Activated T-helper 17 cell treated with anti-CD3 and anti-CD28 coated beads, Interleukin-2, amount 50 U/mL, for 72 hours (primary cell): ENCODE measurements around the gene PACSIN2. TPM values are rescaled to one million over a fixed set of nuclear protein-coding genes. Genes with fewer than 3 reads are reported as not detected.

Source experiments
- ATAC-seq: fragments of 150-1000 bp; cut with Tn5 transposase; replicated peaks from 2 replicates; pipeline ENCODE4 v1.10.0; 2021; ENCODE audit warnings: mild to moderate bottlenecking, moderate library complexity
- H3K27ac Mint-ChIP-seq: one replicate; pipeline ENCODE4 v1.8.0; 2022; ENCODE audit warnings: mixed read lengths
- H3K27me3 Mint-ChIP-seq: one replicate; pipeline ENCODE4 v1.8.0; 2022; ENCODE audit warnings: mixed read lengths
- H3K36me3 Mint-ChIP-seq: one replicate; pipeline ENCODE4 v1.8.0; 2022; ENCODE audit warnings: low read depth, mild to moderate bottlenecking, mixed read lengths
- H3K4me1 Mint-ChIP-seq: one replicate; pipeline ENCODE4 v1.8.0; 2022; ENCODE audit warnings: mixed read lengths
- H3K4me3 Mint-ChIP-seq: one replicate; pipeline ENCODE4 v1.8.0; 2022; ENCODE audit warnings: mild to moderate bottlenecking, mixed read lengths
- H3K9me3 Mint-ChIP-seq: one replicate; pipeline ENCODE4 v1.8.0; 2022; ENCODE audit warnings: mixed read lengths
- total RNA-seq, 2 donors: library from RNA; stranded (reverse); gene quantifications; one replicate each; pipeline ENCODE4 v1.2.3, GENCODE V29; 2022

PACSIN2 gene
- total RNA-seq, 2 donors from 2014 or later = 22.9 to 26.3 TPM

DNA sequence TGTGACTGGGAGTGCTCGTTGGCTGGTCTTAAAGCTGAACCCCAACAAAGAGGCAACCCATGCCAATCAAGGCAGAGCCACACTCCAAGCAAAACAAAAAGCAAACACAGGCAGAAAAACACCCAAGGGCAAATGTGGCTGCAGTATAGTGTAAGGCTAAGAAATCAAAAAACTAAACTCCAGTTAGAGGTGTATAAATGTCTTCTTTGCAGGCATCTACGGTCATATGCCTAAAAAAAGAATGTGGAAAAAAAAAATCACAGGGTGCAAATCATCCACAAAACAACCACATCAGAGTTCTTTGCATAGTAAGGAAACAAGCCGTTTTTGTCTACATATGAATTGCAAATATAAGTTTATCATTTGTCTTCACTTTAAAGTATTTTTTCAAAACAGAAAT, 185.6 kb downstream of the PACSIN2 start:
- Mint-ChIP-seq H3K36me3 (peaks cover 88% of the 10 kb centered on the region), H3K4me1 (peaks cover 7% of the 10 kb centered on the region), H3K27ac (no peak overlapping the region), H3K27me3 (no peaks in the 10 kb centered on the region), H3K9me3 (no peaks in the 10 kb centered on the region), H3K4me3 (no peak overlapping the region)
- ATAC-seq = no peak

DNA sequence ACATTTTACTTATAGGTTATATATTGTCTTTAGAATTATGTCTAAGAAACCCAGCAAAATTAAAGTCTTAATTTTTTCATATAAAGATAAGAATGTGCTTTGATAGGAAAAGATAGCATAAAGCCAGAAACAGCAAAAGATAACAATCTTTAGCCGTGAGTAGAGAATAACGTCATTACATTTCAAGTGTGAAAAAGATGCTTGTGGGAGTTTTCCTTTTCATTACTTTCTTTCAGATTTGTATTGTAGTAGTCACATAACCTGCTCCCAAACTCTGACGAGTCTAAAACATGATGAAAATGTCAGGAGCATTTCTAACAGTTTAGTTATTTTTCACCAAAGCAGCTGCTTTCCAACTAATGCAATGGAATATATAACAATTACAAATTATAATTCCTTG, 189.2 kb downstream of the PACSIN2 start:
- H3K4me1 Mint-ChIP-seq = peaks cover 9% of the 10 kb centered on the region
- no peaks in the 10 kb centered on the region for H3K27me3 Mint-ChIP-seq
- peaks cover 86% of the 10 kb centered on the region for H3K36me3 Mint-ChIP-seq
- H3K4me3 Mint-ChIP-seq = no peak overlapping the region
- H3K27ac Mint-ChIP-seq = no peak overlapping the region
- no peak for ATAC-seq
- no peaks in the 10 kb centered on the region for H3K9me3 Mint-ChIP-seq

DNA sequence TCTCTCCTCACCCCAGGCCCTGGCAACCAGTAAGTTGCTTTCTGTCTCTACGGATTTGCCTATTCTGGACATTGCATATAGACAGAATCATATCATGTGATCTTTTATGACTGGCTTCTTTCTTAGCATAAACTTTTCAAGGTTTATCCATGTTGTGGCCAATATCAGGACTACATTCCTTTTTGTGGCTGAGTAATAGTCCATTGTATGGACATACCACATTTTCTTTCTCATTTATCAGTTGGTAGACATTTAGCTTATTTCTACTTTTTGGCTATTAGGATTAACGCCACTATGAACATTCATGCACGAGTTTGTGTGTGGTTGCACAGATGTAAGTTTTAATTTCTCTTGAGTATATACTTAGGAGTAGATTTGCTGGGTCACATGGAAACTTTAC, 193.6 kb downstream of the PACSIN2 start:
- no peaks in the 10 kb centered on the region for H3K9me3 Mint-ChIP-seq

DNA sequence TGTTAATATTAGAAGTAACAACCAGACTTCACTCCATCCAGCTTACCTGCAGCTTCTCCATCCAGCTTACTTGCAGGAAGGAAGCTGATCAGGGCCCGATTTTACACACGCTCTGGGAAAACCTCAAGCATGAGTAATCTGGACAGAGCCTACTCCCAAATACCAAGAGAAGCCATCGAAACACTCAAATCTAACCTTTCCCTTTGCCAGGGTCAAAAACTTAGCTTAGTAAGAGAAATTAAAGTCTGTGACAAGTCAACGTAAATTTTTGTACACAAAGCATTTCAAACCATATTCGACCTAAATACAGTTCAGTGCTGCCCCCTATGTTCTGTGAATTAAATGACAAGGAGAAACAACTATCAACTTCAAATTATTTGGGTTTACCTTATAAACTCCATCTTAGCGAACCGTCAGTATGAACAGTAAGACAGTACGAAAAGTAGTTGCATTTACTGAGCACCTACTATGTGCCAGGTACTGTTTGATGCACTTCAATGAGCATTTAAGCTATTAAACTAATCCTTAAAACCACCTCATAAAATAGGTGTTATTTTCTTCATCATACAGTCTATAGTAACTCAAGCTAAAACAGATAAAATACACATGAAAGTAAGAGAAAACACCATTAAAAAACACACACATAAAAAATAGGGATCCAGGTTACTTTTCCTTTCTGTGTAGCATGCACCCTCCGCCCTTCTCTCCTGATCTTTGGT, 194.7 kb downstream of the PACSIN2 start:
- ATAC-seq = no peak
- Mint-ChIP-seq H3K36me3 (peaks cover 82% of the 10 kb centered on the region), H3K4me3 (no peak overlapping the region), H3K4me1 (peaks cover 7% of the 10 kb centered on the region), H3K27me3 (no peaks in the 10 kb centered on the region), H3K27ac (peak overlapping the region; percentile 4), H3K9me3 (no peaks in the 10 kb centered on the region)

More for the DNA sequence above, 193.6 kb downstream of the PACSIN2 start:
- peaks cover 7% of the 10 kb centered on the region for H3K4me1 Mint-ChIP-seq
- no peaks in the 10 kb centered on the region for H3K27me3 Mint-ChIP-seq
- H3K27ac Mint-ChIP-seq = peak overlapping the region; percentile 4
- ATAC-seq = no peak
- peaks cover 76% of the 10 kb centered on the region for H3K36me3 Mint-ChIP-seq
- no peak overlapping the region for H3K4me3 Mint-ChIP-seq

Other genes with a start within 250 kb of the PACSIN2 start
- 10 to 100 TPM; 32.0 to 32.8 TPM for gene ARFGAP3, start 157.9 kb downstream of the PACSIN2 start, total RNA-seq
- 1 to 10 TPM; 2.9 to 4.1 TPM for gene TTLL1, start 74.2 kb upstream of the PACSIN2 start, total RNA-seq
- gene BIK, start 95.6 kb upstream of the PACSIN2 start, total RNA-seq = 1 to 10 TPM; 1.9 to 4.0 TPM
- gene MCAT, start 128.2 kb upstream of the PACSIN2 start, total RNA-seq = 10 to 100 TPM in 1 of 2 donors, 1 to 10 TPM in 1; 7.3 to 18.2 TPM
- gene TSPO, start 136.4 kb upstream of the PACSIN2 start, total RNA-seq = 100 to 1,000 TPM; 127 to 199 TPM
- 10 to 100 TPM; 53.5 to 84.8 TPM for gene TTLL12, start 172.0 kb upstream of the PACSIN2 start, total RNA-seq